ENCODE measurements around the gene TMEM269.

Gene TMEM269, protein sequence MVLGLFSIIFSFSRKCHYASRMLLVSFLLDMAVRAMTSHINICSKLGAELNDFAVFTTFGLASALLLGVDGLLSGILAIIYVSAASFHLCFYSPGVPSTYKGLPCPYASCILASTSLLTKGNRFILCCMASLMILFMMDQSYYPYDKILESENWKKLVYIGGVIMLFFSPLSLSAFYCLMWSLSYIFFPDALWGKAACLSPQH

GRCh38 chr1:42784946-42785693, at the start of gene TMEM269:
Gene TMEM269 (plus strand): TSS chr1:42784991. CDS start chr1:42789894, 4,903 bp downstream.
- DNase-seq = no peak

DNA sequence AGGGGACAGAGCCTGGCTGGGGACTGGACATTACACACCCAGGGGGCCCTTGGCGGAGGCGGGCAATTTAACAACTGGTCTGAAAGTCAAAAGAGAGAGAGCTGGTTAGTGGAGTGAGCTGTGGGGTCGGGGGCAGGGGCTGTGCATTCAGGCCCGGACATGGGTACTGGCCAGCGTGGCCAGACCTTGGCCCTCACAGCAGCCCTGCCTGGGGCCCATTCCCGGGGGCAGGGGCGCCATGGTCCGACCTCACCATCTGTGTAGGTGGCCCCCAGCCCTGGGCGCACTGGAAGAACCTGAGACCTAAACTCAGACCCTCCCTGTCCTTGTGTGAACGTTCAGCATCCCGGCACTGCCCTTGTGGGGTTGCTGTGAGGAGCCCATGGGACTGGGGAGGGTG, 49.7 kb upstream of the TMEM269 start:
- no peak for DNase-seq

DNA sequence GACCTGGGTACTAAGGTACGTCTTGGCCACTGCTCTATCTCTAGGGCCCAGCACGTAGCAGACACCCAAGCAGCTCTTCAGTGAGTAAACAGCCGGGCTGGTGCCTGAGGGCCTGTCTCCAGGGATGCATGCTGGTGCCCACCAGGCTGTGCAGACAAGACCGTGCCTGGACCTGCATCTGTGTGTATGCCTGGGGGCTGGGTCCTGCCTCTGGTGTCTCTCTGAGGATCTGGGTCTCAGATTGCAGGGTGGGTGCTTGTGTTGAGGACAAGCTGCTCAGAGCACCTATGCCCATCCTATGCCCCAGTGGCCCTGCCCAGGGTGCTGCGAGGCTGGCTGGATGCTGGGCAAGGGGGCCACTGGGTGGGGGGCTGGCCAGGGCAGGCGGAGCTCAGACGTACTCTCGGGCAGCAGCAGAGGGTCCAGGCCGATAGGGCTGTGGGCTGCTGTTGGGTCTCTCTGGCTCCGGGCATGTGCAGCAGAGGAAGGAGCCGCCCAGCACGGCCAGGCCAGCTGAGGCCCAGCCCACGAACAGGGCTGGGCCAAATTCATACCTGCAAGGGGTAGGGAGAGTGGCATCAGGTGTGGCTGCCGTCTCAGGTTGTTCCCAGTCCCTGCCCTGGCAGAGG, 49.2 kb upstream of the TMEM269 start:
- no peak for DNase-seq

GRCh38 chr1:42736152-42736551, 48.6 kb upstream of the TMEM269 start:
- no peak for DNase-seq

DNA sequence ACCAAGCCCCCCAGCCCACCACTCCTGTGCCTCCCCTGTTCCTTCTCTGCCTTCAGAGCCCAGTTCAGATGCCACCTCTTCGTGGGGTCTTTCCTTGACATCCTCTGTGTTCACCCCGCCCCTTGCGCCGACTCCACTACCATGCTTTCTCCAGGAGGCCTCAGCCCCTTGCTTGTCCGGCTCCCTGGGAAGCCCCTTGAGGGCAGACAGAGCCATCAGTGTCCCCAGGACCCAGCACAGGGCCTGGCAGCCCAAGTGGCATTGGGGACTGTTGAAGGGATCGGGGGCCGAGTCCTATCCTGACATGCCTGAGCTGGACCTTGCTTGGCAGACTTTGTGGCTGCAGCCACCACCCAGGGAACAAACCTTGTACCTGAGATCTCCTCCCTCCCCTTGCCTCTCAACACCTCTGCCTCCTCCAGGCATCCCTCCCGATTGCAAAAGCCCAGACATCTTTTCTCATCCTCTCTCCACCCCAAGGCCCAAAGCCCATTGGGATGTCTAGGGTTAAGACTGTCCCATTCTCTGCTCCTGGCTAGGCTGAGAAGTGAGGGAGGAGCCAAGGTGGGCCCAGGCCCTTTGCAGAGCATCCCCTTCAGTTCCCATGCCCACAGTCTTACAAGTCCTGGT, 48.1 kb upstream of the TMEM269 start:
- DNase-seq = no peak

- no peak for DNase-seq
Observed at GRCh38 chr1:42737257-42737656, 47.5 kb upstream of the TMEM269 start.

GRCh38 chr1:42737986-42738677, 46.7 kb upstream of the TMEM269 start:
- no peak for DNase-seq

GRCh38 chr1:42738678-42739226, 46.0 kb upstream of the TMEM269 start:
- no peak for DNase-seq

- no peak for DNase-seq
Observed at GRCh38 chr1:42739753-42740700, 44.8 kb upstream of the TMEM269 start, which contains the start of gene CLDN19. Gene CLDN19 (minus strand): TSS chr1:42740236. CDS start chr1:42740063, 173 bp downstream.

DNA sequence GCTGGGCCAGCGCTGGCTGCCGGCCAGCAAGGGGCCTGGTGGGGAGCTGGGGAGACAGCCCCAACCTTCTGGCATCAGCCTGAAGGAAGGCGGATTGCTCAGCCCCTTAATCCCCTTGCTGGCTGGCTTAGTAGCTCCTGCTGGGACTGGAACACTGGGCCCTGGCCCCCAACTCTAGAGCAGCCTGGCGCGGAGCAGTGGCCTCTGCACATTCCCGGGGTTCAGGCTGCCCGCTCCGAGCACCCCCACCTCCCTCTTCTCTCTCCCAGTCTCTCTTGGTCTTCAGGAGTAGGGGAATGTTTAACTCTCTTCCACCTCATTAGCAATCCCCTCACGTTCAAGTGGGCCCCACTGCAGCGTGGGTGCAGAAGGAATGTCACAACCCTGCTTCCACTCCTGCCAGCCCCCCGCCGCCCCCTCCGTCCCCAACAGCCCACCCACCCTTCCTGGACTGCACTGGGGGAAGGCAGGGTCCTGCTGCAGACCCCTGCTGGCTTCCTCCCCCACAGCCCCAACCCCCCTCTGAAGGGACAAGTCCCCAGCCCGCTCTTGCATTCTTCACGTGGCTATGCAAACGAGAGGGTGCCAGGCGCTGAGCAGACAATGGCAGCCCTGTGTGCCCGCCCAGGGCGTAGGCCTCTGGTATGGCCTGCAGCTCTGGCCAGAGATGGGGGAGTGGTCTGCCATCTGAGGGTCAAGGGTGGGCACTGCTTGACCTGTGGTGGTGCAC, 43.8 kb upstream of the TMEM269 start:
- DNase-seq = no peak

- no peak for DNase-seq
Observed at GRCh38 chr1:42741706-42742105, 43.1 kb upstream of the TMEM269 start.

DNA sequence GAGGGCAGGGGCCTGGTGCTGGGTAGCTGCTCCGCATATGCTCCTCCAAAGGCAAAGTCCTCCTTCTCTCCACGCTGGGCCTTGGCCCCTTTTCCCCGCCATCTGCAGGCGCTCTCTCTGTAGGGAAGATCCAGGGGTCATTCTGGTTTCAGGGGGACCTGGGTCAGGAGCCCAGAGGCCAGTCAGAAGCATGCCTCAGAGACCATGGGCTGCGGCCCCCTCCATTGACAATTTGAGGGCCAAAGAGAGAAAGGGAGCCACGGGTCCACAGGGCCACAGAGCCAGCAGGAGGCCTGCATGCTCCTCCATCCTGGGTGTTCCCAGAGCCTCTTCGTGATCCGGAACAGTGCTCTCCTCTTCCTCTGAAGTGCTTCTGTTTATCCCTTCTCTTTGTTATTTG, 42.6 kb upstream of the TMEM269 start:
- no peak for DNase-seq

GRCh38 chr1:42742617-42743316, 42.0 kb upstream of the TMEM269 start:
- DNase-seq = no peak

GRCh38 chr1:42743317-42744147, 41.3 kb upstream of the TMEM269 start:
- no peak for DNase-seq

GRCh38 chr1:42744148-42744413, 40.7 kb upstream of the TMEM269 start:
- no peak for DNase-seq

DNA sequence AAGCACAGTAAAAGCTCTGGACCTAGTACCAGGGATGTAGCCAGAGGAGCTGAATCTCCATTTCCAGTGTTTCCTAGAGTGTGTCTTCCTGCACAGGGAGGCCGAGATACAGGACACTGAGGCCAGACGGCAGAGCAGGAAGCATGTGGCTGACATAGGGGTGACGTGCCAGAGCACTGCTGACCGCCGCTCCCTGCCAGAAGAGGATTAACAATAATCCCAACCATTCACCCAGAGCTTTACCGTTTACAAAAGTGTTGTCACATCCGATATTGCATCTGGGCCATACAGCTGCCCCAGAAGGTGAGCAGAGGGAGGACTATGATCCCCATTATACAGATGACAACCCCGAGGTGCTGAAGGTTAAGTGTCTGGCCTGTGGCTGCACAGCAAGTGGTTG, 38.9 kb upstream of the TMEM269 start:
- DNase-seq = no peak

DNA sequence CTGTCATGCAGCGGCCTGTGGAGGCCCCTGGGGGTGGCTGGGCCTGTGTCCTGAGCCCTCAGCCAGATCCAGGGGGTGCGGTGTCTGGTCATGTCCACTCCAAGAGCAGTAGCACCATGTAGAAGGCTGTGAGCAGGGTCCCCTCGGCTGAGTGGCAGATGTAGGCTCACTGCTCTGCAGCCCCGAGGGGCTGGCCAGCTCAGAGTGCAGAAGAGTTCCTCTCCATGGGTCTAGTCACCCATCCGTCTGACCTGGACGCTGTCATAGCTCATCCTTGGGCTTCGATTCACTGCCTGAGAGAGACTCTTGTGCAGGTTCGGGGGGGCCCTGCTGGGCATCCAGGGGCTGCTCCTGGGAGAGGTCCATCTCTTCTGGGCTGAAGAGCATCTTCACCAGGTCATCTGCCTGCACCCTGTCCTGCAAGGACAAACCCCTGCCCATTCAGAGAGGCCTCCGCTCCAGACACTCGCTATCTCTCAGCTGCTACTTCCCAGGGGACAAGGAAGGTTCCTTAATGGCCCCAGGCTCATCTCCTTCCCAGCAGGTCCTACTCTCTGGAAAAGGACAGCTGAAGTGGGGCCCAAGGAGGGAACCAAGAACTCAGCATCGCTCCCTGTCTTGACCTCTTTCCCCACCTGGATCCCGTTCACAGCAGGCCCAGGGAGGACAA, 38.2 kb upstream of the TMEM269 start:
- DNase-seq = no peak

DNA sequence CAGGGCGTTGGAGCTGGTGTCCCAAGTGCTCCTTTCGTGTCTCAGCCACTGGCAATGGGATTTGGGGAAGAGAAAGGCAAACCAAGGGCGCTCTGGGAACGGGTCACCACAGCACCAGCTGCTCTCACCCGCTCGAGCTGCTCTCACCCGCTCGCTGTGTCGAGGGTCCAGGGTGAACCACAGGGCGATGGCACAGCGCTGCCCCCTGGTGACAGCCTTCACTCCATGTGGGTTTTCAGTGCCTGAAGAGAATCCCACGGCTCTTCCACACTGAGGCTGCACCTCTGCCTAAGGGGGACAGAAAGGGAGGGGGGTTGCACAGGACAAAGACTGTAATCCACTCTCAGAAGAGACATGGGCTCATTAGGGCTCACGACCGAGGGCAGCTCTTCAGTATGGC, 37.7 kb upstream of the TMEM269 start:
- DNase-seq = no peak

DNA sequence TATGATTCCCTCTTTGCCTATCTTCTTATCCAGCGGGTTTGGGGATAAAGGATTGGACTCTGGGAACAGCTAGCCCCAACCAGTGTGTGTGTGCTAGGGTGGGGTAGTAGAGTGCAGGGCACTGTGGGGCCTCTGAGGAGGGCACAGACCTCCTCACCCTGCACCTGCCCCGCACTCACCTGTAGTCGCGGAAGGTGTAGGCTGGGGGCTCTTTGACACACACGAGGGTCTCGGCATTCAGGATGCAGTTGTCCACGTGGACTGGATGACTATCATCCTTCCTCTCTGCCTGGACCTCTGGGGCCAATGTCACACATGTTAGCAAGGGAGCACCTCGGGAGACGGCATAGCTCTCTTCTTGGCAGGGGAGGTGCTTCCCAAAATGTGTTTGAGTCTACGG, 36.8 kb upstream of the TMEM269 start:
- DNase-seq = no peak

Data from NCI-H510A (cell line).